ENCODE measurements around the gene CALHM4. TPM values are rescaled to one million over a fixed set of nuclear protein-coding genes. Genes with fewer than 3 reads are reported as not detected.

The CALHM4 gene
- total and polyA plus RNA-seq, 2 of the 8 experiments (the other 6 are each of a cell fraction or from before 2014, with no cell fraction given): not detected

DNA sequence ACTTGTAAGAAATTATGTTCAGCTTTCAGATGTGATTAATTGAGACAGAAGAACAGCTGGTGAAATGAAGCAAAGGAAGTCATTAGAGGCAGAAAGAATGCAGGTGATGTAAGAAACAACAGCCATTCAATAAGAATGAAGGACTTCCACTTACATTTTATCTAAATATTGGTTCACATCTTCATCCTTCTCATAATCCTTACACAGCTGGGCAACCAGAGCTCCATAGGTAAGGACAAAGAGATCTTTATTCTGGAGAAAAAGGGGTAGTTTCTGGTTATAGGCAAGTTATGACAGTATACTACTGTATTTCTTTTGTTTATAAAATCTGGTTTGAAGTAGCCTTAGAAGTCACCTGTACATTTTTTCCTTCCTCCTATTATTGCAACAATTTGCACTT is 10.4 kb upstream of the CALHM4 start:
- H3K4ac ChIP-seq (replicated peaks; ENCODE audit: insufficient read length, low read depth, low read length): no peak overlapping the region
- DNase-seq (ENCODE audit: low read depth in 1 of 2, low spot score in 2 of 2): no peak
- H3K18ac ChIP-seq (ENCODE audit: extremely low read depth, low read length): no peak overlapping the region
- H2BK12ac ChIP-seq (ENCODE audit: low read depth, low read length): no peak overlapping the region
- no peak overlapping the region for H3K27ac ChIP-seq (ENCODE audit: low read depth, low read length)
- H3K4me3 ChIP-seq (ENCODE audit: extremely low read depth in 1 of 4, insufficient read depth in 2 of 4, low read depth in 3 of 4, low read length in 4 of 4): no peak overlapping the region
- no peaks in the 10 kb centered on the region for H3K27me3 ChIP-seq (replicated peaks in 1 of 4; ENCODE audit: control insufficient read depth in 3 of 4, extremely low read depth in 1 of 4, insufficient read depth in 3 of 4, low read length in 3 of 4)
- no peak for FAIRE-seq
- ChIA-PET CTCF (ENCODE audit: partially characterized antibody) (interaction anchor here (1.0 to 3.6 kb wide), 8 partner anchors 8 to 274 kb away, joined by 3 to 22 read pairs (median 4); no protein-coding TSS in a partner anchor), POLR2A (ENCODE audit: partially characterized antibody) (interaction anchor here (1.0 kb wide), 1 partner anchor 314 kb away, joined by 3 read pairs; no protein-coding TSS in a partner anchor)
- H2BK5ac ChIP-seq (ENCODE audit: low read depth, low read length): no peak overlapping the region
- no peak overlapping the region for H4K91ac ChIP-seq (replicated peaks; ENCODE audit: insufficient read length, low read length)
- H2BK15ac ChIP-seq (ENCODE audit: low read length): no peak overlapping the region
- no peaks in the 10 kb centered on the region for H3K23me2 ChIP-seq (ENCODE audit: low read depth, low read length)
- H4K5ac ChIP-seq (ENCODE audit: insufficient read length, low read depth, low read length): no peak overlapping the region
- no peak overlapping the region for H3K23ac ChIP-seq (ENCODE audit: insufficient read length)
- H2AFZ ChIP-seq (ENCODE audit: low read length): no peak overlapping the region
- no peaks in the 10 kb centered on the region for H3K36me3 ChIP-seq (ENCODE audit: control insufficient read depth in 2 of 4, insufficient read depth in 4 of 4, low read length in 3 of 4)
- H3K14ac ChIP-seq (ENCODE audit: insufficient read length): no peak overlapping the region
- H4K8ac ChIP-seq (ENCODE audit: extremely low read depth, insufficient read depth, low read length): no peak overlapping the region
- no peak overlapping the region for H3K9ac ChIP-seq (replicated peaks in 1 of 4; ENCODE audit: extremely low read depth in 1 of 4, low read depth in 3 of 4, low read length in 3 of 4)
- H3K4me1 ChIP-seq (replicated peaks in 1 of 4; ENCODE audit: control insufficient read depth in 3 of 4, insufficient read depth in 4 of 4, low read length in 3 of 4): peaks cover 0 to 3% (median 0%) of the 10 kb centered on the region in 4 experiments; a peak in 1 of 7 replicates
- H2AK5ac ChIP-seq (ENCODE audit: low read depth, low read length): no peak overlapping the region
- H3K9me3 ChIP-seq (ENCODE audit: insufficient read depth in 2 of 2, low read depth in 1 of 2, low read length in 1 of 2): no peaks in the 10 kb centered on the region
- no peaks in the 10 kb centered on the region for H4K20me1 ChIP-seq (replicated peaks in 1 of 2; ENCODE audit: control insufficient read depth in 1 of 2, insufficient read depth in 2 of 2, low read length in 2 of 2)
- no peaks in the 10 kb centered on the region for H3K79me1 ChIP-seq (ENCODE audit: low read depth, low read length)
- H3K79me2 ChIP-seq (ENCODE audit: control insufficient read depth in 1 of 2, insufficient read depth in 2 of 2, low read length in 2 of 2): no peaks in the 10 kb centered on the region
- no peak overlapping the region for H3K4me2 ChIP-seq (ENCODE audit: insufficient read depth in 1 of 2, low read depth in 2 of 2, low read length in 2 of 2)
- H3K56ac ChIP-seq (replicated peaks; ENCODE audit: insufficient read length, low read depth, low read length): no peak overlapping the region
- H2BK120ac ChIP-seq (replicated peaks; ENCODE audit: low read depth, low read length): no peak overlapping the region
- H2BK20ac ChIP-seq (ENCODE audit: low read length): no peak overlapping the region
- TF ChIP-seq BACH1 (IDR thresholded peaks at IDR 0.05; ENCODE audit: low read length): no peak
- TF ChIP-seq, protein P1, sequence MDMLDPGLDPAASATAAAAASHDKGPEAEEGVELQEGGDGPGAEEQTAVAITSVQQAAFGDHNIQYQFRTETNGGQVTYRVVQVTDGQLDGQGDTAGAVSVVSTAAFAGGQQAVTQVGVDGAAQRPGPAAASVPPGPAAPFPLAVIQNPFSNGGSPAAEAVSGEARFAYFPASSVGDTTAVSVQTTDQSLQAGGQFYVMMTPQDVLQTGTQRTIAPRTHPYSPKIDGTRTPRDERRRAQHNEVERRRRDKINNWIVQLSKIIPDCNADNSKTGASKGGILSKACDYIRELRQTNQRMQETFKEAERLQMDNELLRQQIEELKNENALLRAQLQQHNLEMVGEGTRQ (IDR thresholded peaks at IDR 0.05; ENCODE audit: low read length): no peak
- TF ChIP-seq CHD1 (IDR thresholded peaks at IDR 0.05; ENCODE audit: low read depth, low read length): no peak
- TF ChIP-seq TAF7 (optimal IDR thresholded peaks at IDR 0.05; ENCODE audit: borderline replicate concordance, low read depth, low read length): no peak
- TF ChIP-seq, protein P2, sequence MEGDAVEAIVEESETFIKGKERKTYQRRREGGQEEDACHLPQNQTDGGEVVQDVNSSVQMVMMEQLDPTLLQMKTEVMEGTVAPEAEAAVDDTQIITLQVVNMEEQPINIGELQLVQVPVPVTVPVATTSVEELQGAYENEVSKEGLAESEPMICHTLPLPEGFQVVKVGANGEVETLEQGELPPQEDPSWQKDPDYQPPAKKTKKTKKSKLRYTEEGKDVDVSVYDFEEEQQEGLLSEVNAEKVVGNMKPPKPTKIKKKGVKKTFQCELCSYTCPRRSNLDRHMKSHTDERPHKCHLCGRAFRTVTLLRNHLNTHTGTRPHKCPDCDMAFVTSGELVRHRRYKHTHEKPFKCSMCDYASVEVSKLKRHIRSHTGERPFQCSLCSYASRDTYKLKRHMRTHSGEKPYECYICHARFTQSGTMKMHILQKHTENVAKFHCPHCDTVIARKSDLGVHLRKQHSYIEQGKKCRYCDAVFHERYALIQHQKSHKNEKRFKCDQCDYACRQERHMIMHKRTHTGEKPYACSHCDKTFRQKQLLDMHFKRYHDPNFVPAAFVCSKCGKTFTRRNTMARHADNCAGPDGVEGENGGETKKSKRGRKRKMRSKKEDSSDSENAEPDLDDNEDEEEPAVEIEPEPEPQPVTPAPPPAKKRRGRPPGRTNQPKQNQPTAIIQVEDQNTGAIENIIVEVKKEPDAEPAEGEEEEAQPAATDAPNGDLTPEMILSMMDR (IDR thresholded peaks at IDR 0.05; ENCODE audit: control extremely low read depth in 1 of 3, insufficient read depth in 1 of 3, low read depth in 1 of 3, low read length in 3 of 3): no peak
- no peak for TF ChIP-seq KDM5A (IDR thresholded peaks at IDR 0.05; ENCODE audit: low read length)
- TF ChIP-seq CEBPB (IDR thresholded peaks at IDR 0.05; ENCODE audit: low read depth, low read length): no peak
- no peak for TF ChIP-seq POU5F1 (IDR thresholded peaks at IDR 0.05; ENCODE audit: low read depth, low read length)
- TF ChIP-seq, protein P3, sequence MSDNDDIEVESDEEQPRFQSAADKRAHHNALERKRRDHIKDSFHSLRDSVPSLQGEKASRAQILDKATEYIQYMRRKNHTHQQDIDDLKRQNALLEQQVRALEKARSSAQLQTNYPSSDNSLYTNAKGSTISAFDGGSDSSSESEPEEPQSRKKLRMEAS (IDR thresholded peaks at IDR 0.05): no peak
- TF ChIP-seq TEAD4 (IDR thresholded peaks at IDR 0.05; ENCODE audit: low read depth, low read length): no peak
- TF ChIP-seq CBX5 (IDR thresholded peaks at IDR 0.05; ENCODE audit: low read depth, low read length): no peak
- no peak for TF ChIP-seq SAP30 (IDR thresholded peaks at IDR 0.05; ENCODE audit: insufficient read depth, insufficient replicate concordance, low read length)
